K562 (cell line): ENCODE measurements around the gene FAM240A.

Experiments
- BCL6 ChIP-seq: fragments of 250-450 bp; sonication (Bioruptor Pico); IDR thresholded peaks from 2 replicates; pipeline ENCODE4 v1.4.0; 2020
- BDP1 ChIP-seq: IDR thresholded peaks from 3 replicates; pipeline ENCODE4 v1.6.1; 2011; ENCODE audit not compliant: insufficient read length, insufficient read depth
- NCOA2 ChIP-seq, 2 experiments: fragments of 450-650 bp; IDR thresholded peaks; 2 replicates each; pipeline ENCODE4 v1.6.1; 2018; ENCODE audit warnings: mild to moderate bottlenecking in 2 of 2, moderate library complexity in 1 of 2; ENCODE audit not compliant: partially characterized antibody in 2 of 2
- NR2C2 ChIP-seq, 2 experiments: fragments of 200-800 bp in 1 of 2; sonication (Bioruptor generic) in 1 of 2; sonication (generic) in 1 of 2; formaldehyde crosslinking in 1 of 2; IDR thresholded peaks; 2 replicates each; pipeline versions ENCODE4 v1.6.1 to v1.8.0; 2016 to 2022; ENCODE audit warnings: mild to moderate bottlenecking in 1 of 2, missing compliant biosample characterization in 1 of 2, missing genetic modification characterization in 1 of 2, missing genetic modification reagents in 1 of 2
- POLR2A ChIP-seq: fragments of 450-650 bp; conservative IDR thresholded peaks from 2 replicates; pipeline ENCODE4 v1.6.1; 2016
- ZNF24 ChIP-seq: fragments of 450-650 bp; IDR thresholded peaks from 2 replicates; pipeline ENCODE4 v1.6.1; 2016
- ZNF274 ChIP-seq: IDR thresholded peaks from 2 replicates; pipeline ENCODE4 v1.6.1; 2011; ENCODE audit warnings: low read depth, mild to moderate bottlenecking, low read length, moderate library complexity, borderline replicate concordance
- ZNF311 ChIP-seq: fragments of 250-450 bp; sonication (Bioruptor Pico); IDR thresholded peaks from 2 replicates; pipeline ENCODE4 v1.4.0; 2020; ENCODE audit warnings: mild to moderate bottlenecking, moderate library complexity
- TF ChIP-seq, protein P1 (sequence below): sonication (generic); formaldehyde crosslinking; IDR thresholded peaks from 2 replicates; pipeline ENCODE4 v1.8.0; 2022; ENCODE audit warnings: mild to moderate bottlenecking, missing genetic modification reagents
- TF ChIP-seq, protein P2 (sequence below): sonication (generic); formaldehyde crosslinking; IDR thresholded peaks from 2 replicates; pipeline ENCODE4 v1.8.0; 2022; ENCODE audit warnings: mild to moderate bottlenecking, missing genetic modification reagents
- TF ChIP-seq, protein P3 (sequence below): sonication (generic); formaldehyde crosslinking; IDR thresholded peaks from 2 replicates; pipeline ENCODE4 v1.5.0; 2020; ENCODE audit warnings: missing genetic modification reagents
- TF ChIP-seq, protein P4 (sequence below), 2 experiments: fragments of 450-650 bp; IDR thresholded peaks; 2 replicates each; pipeline ENCODE4 v1.6.1; 2016; ENCODE audit warnings: mild to moderate bottlenecking in 2 of 2, borderline replicate concordance in 1 of 2, low read depth in 1 of 2, moderate library complexity in 1 of 2
- TF ChIP-seq, protein P5 (sequence below), 2 experiments: IDR thresholded peaks; 2 replicates each; pipeline ENCODE4 v1.6.1; 2011; ENCODE audit warnings: borderline replicate concordance in 1 of 2, control low read depth in 1 of 2, low read depth in 1 of 2, low read length in 1 of 2, mild to moderate bottlenecking in 1 of 2, mixed read lengths in 1 of 2, moderate library complexity in 1 of 2; ENCODE audit not compliant: insufficient read depth in 1 of 2, insufficient read length in 1 of 2, poor library complexity in 1 of 2, severe bottlenecking in 1 of 2; ENCODE audit errors: extremely low read depth in 1 of 2

DNA sequence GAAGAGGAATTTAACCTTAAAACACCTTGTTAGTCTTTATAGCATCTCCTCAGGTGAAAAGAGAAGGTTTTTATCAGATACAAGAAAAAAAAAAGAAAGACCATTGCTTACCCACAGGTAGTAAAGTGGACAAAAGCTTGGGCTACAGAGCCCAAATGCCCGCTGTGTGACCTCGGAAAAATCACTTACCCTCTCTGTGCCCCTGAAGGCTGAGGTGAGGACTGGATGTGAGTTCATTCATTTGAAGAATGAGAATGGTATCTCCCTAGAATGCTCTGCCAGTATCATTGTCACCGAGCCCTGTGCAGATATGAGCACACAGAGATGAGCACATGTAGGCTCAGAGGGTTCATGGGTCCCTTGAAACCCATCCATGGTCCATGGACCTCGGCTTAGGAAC, 17.6 kb upstream of the FAM240A start:
- TF ChIP-seq, protein P1, sequence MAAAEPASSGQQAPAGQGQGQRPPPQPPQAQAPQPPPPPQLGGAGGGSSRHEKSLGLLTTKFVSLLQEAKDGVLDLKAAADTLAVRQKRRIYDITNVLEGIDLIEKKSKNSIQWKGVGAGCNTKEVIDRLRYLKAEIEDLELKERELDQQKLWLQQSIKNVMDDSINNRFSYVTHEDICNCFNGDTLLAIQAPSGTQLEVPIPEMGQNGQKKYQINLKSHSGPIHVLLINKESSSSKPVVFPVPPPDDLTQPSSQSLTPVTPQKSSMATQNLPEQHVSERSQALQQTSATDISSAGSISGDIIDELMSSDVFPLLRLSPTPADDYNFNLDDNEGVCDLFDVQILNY (CRISPR knock-in tag) = no peak
- no peak for TF ChIP-seq BDP1
- TF ChIP-seq POLR2A = no peak
- no peak for TF ChIP-seq NR2C2 (CRISPR knock-in tag; IDR thresholded peaks at IDR 0.05)
- TF ChIP-seq NR2C2 (tag; IDR thresholded peaks at IDR 0.05) = no peak
- TF ChIP-seq, protein P2, sequence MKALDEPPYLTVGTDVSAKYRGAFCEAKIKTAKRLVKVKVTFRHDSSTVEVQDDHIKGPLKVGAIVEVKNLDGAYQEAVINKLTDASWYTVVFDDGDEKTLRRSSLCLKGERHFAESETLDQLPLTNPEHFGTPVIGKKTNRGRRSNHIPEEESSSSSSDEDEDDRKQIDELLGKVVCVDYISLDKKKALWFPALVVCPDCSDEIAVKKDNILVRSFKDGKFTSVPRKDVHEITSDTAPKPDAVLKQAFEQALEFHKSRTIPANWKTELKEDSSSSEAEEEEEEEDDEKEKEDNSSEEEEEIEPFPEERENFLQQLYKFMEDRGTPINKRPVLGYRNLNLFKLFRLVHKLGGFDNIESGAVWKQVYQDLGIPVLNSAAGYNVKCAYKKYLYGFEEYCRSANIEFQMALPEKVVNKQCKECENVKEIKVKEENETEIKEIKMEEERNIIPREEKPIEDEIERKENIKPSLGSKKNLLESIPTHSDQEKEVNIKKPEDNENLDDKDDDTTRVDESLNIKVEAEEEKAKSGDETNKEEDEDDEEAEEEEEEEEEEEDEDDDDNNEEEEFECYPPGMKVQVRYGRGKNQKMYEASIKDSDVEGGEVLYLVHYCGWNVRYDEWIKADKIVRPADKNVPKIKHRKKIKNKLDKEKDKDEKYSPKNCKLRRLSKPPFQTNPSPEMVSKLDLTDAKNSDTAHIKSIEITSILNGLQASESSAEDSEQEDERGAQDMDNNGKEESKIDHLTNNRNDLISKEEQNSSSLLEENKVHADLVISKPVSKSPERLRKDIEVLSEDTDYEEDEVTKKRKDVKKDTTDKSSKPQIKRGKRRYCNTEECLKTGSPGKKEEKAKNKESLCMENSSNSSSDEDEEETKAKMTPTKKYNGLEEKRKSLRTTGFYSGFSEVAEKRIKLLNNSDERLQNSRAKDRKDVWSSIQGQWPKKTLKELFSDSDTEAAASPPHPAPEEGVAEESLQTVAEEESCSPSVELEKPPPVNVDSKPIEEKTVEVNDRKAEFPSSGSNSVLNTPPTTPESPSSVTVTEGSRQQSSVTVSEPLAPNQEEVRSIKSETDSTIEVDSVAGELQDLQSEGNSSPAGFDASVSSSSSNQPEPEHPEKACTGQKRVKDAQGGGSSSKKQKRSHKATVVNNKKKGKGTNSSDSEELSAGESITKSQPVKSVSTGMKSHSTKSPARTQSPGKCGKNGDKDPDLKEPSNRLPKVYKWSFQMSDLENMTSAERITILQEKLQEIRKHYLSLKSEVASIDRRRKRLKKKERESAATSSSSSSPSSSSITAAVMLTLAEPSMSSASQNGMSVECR (CRISPR knock-in tag) = no peak
- no peak for TF ChIP-seq ZNF24
- TF ChIP-seq, protein P3, sequence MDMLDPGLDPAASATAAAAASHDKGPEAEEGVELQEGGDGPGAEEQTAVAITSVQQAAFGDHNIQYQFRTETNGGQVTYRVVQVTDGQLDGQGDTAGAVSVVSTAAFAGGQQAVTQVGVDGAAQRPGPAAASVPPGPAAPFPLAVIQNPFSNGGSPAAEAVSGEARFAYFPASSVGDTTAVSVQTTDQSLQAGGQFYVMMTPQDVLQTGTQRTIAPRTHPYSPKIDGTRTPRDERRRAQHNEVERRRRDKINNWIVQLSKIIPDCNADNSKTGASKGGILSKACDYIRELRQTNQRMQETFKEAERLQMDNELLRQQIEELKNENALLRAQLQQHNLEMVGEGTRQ (CRISPR knock-in tag) = no peak
- TF ChIP-seq, protein P4, sequence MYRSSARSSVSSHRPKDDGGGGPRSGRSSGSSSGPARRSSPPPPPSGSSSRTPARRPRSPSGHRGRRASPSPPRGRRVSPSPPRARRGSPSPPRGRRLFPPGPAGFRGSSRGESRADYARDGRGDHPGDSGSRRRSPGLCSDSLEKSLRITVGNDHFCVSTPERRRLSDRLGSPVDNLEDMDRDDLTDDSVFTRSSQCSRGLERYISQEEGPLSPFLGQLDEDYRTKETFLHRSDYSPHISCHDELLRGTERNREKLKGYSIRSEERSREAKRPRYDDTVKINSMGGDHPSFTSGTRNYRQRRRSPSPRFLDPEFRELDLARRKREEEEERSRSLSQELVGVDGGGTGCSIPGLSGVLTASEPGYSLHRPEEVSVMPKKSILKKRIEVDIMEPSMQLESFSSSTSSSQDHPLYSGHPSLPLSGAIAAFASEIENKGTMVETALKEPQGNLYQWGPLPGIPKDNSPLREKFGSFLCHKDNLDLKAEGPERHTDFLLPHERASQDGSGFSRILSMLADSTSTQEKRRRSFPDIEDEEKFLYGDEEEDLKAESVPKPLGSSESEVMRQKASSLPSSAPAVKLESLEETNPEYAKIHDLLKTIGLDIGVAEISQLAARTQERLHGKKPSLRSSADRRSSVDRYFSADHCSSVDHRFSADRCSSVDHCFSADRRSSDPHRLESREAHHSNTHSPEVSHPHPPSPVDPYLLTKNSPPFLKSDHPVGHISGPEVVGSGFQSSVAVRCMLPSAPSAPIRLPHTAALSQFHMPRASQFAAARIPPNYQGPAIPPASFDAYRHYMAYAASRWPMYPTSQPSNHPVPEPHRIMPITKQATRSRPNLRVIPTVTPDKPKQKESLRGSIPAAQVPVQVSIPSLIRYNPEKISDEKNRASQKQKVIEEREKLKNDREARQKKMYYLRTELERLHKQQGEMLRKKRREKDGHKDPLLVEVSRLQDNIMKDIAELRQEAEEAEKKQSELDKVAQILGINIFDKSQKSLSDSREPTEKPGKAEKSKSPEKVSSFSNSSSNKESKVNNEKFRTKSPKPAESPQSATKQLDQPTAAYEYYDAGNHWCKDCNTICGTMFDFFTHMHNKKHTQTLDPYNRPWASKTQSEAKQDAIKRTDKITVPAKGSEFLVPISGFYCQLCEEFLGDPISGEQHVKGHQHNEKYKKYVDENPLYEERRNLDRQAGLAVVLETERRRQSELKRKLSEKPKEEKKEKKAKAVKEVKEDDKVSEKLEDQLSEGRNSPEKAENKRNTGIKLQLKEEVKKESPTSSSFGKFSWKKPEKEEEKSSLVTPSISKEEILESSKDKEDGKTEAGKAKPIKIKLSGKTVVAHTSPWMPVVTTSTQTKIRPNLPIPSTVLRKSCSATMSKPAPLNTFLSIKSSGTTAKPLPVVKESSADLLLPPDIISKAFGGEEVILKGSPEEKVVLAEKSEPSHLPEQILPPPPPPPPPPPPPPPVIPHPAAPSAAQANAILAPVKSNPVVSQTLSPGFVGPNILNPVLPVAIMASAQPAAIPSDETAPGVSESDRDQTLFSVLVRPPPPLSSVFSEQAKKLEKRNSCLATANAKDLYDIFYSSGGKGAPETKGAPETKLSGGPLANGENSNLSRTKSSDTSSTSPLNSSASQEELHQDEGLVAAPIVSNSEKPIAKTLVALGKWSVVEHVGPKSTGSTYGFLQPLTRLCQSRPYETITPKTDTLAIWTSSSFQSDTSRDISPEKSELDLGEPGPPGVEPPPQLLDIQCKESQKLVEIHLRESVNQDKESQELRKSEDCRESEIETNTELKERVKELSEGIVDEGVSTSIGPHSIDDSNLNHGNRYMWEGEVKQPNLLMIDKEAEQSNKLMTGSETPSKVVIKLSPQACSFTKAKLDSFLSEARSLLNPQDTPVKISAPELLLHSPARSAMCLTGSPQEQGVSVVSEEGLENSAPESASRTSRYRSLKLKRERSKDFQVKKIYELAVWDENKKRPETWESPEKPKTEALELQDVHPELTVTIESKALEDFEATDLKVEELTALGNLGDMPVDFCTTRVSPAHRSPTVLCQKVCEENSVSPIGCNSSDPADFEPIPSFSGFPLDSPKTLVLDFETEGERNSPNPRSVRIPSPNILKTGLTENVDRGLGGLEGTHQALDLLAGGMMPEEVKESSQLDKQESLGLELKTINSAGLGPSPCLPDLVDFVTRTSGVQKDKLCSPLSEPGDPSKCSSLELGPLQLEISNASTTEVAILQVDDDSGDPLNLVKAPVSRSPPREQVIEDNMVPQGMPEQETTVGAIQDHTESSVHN (IDR thresholded peaks at IDR 0.05; ENCODE audit: borderline replicate concordance in 1 of 2, low read depth in 1 of 2) = no peak
- TF ChIP-seq, protein P5, sequence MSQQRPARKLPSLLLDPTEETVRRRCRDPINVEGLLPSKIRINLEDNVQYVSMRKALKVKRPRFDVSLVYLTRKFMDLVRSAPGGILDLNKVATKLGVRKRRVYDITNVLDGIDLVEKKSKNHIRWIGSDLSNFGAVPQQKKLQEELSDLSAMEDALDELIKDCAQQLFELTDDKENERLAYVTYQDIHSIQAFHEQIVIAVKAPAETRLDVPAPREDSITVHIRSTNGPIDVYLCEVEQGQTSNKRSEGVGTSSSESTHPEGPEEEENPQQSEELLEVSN (IDR thresholded peaks at IDR 0.05; ENCODE audit: borderline replicate concordance in 1 of 2, extremely low read depth in 1 of 2, insufficient read depth in 1 of 2, insufficient read length in 1 of 2, low read depth in 1 of 2, low read length in 1 of 2, poor library complexity in 1 of 2, severe bottlenecking in 1 of 2) = no peak
- TF ChIP-seq NCOA2 (IDR thresholded peaks at IDR 0.05; ENCODE audit: partially characterized antibody in 2 of 2) = no peak
- TF ChIP-seq ZNF311 (CRISPR knock-in tag) = no peak
- no peak for TF ChIP-seq ZNF274
- TF ChIP-seq BCL6 (CRISPR knock-in tag) = no peak
